ENCODE results near the gene COX20.

DNA sequence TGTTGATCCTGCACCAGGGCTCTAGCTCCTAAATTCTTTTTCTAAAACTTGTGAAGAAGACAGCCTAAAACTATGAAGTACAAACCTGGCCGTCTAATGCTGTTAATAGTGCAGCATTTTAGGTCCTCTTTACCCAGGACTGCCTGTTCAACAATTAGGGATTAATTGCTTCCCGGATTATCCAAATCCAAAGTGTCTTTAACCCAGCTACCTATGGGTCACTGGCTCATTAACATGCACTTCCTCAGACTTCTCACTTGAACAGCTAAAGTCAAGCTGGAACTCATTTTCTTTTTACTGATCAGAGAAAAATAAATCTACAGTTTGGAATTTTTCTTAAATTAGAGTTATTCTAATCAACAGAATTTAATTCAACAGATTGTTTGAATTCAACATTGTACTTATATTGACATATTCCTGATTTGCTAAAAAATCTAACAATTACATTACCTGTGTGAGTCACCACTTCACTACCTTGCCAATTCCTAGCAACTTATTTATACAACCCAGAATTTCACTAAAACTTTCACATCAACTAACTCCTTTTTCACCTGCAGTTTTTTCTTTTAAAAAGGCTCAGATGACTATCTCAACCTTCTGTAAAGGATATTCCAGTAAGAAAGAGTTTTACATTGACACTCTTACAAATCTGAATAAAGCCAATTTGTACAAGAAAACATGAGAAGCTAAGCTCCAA is 25.6 kb downstream of the COX20 start:
- TF ChIP-seq POLR2AphosphoS5 (IDR thresholded peaks at IDR 0.05) (no peak), POLR2A (IDR thresholded peaks at IDR 0.05; ENCODE audit: low read depth) (no peak)
